A172 (cell line): ENCODE measurements around the gene CENPO. TPM values are rescaled to one million over a fixed set of nuclear protein-coding genes. Genes with fewer than 3 reads are reported as not detected.
A peak's percentile ranks its signal among the peaks of the same experiment; 100 is the strongest.

Source experiments
- DNase-seq: peaks from one replicate; pipeline ENCODE4 v3.0.0-alpha.2; 2015; ENCODE audit warnings: low spot score
- total RNA-seq: library from RNA; depleted of rRNA; stranded (reverse); fragments of >200 nt; shearing (Covaris generic); gene quantifications from 2 replicates; pipeline ENCODE4 v1.2.3, GENCODE V29; 2014

CENPO gene
- total RNA-seq, 1 experiment from 2014 or later, result 54.0 TPM

DNA sequence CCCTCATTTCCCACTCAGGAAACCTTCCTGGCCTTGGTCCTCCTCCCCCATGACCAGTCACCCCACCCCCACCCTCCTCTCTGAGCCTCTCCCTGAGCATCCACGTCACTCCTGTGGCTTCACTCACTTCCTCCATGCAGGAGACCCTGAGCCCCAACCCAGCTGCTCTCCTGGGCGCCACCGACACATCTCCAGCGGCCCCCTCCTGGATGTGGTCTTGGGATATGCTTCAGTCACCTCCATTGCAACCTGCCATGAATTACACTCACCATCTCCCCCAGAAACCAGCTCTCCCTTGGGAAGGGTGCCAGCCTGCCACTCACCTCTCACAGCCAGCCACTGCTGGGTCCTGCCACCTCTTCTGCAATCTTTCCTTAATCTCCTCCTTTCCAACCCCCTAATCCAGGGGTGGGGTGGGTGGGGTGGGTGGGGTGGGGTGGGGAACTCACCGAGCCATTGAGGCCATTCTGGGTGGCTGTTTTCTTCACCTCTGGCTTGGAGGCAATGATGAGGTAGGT lies 44.8 kb downstream of the CENPO start:
- no peak for DNase-seq

DNA sequence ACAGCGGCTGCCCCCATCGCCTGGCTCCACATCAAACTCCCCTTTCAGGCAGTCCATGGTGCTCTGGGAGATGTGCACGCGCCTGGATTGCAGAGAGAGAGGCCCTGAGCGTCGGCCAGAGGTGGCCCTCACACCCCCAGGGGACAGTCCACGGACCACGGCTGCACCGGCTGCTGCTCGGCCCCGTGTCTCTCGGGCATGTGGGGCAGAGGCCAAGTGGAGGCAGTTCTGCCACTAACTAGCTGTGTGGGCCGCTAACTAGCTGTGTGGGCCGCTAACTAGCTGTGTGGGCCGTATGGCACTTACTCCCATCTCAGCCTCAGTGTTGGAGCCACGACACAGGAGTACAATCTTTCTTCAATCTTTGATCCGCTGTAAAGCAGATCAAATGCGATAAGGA lies 45.3 kb downstream of the CENPO start:
- DNase-seq, result no peak

DNA sequence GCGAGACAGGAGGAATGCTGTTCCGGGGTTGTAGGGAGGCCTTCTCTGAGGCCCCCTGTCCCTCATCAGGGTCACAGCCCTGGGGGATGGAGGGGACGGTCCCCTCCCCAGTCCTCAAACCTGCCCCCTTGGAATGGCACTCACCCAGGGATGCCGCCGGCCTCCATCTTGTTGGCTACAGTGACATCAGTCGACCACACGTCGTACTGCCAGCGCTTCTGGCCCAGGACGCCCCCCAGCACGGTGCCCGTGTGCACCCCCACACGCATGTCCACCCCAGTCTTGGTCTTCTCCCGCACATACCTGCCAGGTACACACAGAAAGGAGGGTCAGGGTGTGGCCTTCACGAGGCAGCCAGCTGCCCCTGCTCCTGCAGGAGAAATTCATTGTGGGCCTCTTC lies 46.5 kb downstream of the CENPO start:
- no peak for DNase-seq

DNA sequence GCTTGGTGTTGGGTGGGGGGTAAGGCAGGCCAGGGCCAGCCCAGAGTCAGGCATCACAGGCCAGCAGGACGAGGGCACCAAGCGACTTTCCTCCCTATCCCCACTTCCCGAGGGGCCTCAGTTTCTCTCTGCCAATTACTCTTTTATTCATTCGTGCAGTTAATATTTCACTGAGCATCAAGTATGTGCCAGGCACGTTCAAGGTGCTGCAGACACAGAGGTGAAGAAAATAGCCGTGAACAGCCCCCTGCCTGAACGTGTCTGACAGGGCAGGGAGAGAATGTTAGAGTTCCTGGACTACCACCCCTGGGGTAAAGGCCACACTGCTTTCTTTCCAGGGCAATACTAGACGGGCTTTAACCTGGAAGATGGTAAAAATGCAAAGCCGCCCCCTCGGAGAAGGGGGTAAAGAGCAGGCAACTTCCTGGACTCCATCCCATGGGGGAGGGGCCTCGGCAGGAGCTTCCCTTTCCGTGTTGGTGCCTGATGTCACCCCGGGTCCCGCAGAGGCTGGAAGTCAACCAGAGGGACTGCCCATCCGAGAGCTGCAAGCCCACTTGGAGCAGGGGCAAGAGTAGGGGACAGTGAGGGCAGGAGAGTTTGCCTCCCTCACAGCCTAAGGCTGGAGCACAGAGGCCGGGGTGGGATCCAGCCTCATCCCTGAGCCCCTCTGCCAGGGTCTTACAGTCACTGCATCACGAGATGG lies 47.1 kb downstream of the CENPO start:
- DNase-seq, result no peak

DNA sequence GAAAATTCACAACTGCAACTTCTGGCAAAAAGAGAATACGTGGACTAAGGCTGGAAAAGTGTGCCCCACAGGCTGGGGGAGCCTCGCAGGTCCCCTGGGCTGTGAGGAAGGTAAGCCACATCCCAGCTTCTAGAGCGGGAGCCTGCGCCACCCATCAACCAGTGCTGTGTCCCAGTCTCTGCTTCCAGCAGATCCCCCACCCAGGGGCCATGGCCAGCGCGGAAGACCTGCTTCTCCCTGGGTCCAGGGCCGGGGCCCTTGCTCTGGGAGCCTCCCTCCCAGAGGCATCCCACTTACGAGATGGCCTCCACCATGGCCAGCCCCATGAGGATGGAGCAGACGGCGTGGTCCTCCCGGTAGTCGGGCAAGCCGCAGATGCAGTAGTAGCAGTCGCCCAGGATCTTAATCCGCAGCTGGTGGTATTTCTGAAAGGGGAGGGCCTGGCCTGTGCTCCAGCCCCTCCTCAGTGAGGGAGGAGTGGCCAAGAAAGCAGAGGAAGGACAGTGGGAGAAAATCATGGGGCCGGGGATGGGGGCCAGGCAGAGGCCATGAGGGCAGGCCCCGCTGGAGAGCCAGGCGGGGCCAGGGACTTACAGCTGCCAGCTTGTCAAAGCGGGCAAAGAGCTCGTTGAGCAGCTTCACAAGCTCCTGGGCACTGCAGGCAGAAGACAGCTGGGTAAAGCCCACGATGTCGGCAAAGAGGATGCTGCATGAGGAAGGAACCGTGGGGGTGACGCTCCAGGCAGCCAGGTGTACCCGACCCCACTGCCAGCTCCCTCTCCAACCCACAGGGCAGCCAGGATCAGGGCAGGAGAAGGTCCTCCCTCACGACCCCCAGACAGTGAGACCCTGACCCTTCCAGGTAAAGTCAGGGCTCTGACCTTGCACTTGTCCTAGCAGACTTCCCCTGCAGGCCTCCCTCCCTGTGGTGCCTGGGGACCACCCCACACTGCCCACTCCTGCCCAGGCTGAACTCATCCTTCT lies 48.0 kb downstream of the CENPO start:
- DNase-seq, result no peak

DNA sequence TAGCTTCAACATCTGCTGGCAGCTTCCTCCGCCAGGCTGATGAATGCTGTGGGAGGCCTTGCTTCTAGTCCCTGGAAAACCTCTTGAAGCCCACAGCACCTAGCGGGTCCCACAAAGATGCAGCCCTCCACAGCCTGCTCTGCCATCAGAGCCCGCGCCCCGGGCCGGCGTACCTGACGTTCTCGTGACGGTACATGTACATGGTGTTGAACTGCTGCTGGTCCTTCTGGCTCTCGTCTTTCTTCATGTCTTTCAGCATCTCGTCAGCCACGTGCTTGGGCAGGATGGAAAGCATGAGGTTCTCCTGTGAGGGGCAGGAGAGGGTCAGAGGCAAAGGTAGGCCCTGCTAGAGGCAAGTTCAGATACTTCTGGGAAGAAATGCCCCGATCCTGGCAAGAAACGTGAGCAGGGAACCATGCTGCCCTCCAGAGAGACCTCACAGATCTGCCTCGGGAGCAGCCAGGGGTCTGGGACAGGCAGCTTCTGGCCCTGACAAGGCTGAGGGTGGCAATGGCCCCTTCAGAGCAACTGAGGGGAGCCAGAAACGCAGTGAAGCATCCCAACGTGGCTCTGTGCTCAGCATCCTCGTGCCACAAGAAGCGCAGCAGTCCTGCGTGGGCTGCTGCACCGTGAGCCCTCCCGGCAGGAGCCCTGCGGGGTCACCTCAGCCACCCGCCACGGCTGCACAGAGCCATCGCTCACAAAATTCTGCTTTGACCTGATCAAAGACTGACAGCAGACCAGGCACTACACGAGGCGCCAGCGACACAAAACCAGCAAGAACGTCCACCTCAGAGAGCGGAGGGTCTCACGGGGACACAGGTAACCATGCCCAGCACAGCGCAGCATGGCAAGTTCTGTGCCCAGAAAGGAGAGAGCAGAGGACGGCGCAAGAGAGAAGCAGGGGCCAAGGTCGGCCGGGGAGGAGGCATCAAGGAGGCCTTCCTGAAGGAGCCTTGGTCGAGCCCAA lies 49.1 kb downstream of the CENPO start:
- no peak for DNase-seq

DNA sequence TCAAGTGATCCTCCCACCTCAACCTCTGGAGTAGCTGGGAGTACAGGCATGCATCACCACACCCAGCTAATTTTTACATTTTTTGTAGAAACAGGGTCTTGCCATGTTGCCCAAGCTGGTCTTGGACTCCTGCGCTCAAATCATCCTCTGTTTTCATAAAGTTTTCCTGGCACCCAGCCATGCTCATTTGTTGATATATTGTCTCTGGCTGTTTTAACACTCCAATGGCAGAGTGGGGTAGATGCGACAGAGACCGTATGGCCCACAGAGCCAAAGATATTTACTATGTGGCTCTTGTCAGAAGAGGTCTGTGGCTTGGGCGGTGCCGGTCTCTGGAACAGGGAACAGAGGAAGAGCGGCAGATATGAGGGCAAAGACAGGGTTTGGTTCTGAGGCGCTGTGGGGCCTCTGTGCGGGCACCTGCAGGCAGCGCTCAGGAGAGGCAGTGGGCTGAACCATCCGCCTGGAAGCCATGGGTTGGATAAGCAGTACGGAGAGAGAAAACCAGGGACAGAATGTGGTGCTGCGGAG lies 50.2 kb downstream of the CENPO start:
- DNase-seq, result no peak

DNA sequence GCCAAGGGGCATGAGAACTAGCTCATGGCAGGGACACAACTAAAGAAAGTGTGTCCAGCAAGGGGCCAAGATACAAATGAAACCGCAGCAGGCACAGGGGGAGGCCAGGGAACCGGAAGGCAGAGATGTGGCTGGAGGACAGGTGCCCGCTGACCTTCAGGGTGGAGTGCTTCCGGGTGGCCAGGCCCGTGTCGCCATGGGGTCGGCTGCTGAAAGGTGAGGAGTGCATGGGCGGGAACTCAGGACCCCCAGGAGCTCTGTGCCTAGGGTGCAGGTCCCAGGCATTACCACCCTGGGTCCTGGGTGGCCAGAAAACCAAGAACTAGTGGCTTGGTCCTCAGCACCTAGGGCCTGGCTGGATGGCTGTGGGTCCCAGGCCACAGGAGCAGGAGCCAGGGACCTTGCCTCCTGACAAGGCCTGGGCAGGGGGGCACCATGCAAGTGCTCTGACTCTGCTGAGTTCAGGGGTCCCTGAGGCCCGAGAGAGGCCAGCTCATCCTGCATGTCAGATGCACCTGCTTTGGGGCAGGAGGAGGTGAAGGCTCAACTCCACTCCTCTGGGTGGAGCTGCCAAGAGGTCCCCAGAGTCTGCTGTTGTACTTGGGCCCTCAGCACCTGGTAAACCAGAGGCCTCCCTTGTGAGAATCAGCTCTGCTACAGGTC lies 50.9 kb downstream of the CENPO start:
- DNase-seq, result no peak

DNA sequence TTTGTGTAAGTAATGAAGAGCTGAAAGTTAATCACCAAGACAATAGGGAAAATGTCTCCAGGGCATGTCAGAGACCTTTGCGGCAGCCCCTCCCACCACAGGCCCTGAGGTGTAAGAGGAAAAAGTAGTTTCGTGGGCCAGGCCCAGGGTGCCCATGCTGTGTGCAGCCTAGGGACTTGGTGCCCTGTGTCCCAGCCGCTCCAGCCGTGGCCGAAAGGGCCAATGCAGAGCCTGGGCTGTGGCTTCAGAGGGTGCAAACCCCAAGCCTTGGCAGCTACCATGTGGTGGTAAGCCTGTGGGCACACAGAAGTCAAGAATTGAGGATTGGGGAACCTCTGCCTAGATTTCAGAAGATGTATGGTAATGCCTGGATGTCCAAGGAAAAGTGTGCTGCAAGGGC lies 52.5 kb downstream of the CENPO start:
- DNase-seq, result no peak

DNA sequence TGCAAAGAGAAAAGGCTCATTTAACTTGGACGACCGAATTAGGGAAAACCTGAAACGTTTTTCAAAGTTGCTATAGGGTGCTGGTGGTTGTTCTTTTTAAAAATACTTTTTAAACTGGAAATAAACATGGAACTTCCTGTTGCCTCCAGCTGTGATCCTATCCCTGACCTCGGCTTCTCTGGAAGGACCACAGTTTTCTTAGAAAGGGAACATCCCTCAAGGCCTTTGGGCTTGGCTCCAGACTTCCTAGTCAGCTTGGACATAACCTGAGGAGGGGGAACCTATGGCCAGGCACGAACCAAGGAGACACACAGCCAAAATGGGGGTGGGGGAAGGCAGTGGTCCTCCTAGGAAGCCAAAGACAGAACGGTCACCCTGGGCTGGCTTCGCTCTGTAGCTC lies 57.7 kb downstream of the CENPO start:
- no peak for DNase-seq

DNA sequence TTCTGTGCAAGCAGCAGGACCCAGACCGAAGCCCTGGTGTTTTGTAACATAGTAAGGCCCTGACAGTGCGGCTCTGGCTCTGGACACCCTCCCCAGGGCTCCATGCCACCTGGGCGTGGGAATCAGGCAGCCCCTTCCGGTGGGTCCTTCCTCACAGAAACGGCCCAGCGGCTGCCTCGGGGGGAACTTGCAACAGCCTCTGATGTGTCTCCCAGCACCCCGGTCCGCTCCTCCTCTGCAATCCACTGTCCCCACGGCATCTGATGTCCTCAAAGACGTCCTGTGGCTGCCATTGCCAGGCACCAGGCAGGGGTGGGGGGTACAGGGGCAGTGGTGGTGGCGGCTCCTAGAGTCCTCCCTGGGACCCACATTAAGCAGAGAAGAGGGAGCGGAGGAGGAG lies 58.8 kb downstream of the CENPO start:
- DNase-seq, result no peak

DNA sequence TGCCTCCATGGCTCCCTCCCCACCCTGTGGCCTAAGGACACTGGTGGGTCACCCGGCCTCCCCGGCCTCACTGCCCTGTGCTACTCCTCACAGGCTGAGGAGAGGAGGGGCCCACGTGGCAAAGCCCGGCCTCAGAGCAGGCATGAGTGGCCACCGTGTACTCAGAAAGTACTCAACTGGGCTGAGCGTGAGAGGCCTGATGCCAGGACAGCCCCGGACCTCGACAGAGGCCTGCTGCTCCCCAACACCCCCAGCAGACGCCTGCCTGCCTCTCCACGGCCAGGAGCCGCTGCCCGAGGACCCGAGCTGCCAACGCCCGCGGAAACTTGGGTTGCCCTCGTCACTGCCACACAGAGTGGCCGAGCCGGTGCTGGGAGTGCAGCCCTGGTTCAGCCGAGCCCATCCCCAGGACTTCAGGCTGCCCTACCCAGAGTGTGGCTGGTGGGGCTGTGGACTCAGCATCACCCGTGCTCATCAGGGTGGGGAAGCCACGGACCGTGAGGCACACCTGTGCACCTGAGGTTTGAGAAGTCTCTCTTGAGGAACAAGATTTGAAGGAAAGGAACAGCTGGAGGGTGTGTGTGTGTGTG lies 59.3 kb downstream of the CENPO start:
- no peak for DNase-seq

DNA sequence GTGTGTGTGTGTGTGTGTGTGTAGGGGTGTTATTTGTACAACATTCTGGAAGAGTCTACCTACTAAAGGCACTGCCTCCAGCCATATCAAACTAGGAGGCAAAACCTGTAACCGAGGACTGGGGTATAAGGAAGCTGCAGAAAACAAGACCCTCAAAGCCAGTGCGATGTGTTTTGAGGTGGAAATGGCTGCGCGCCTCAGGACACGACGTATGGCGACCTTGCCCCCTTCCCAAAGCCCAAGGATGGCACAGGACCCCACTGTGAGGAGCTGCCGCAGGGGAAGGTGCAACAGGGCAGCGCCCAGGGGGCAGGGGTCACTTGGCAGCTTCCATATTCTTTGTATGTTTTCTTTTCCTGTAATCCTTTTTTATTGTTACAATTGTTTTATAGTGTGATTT lies 59.8 kb downstream of the CENPO start:
- DNase-seq, result no peak

DNA sequence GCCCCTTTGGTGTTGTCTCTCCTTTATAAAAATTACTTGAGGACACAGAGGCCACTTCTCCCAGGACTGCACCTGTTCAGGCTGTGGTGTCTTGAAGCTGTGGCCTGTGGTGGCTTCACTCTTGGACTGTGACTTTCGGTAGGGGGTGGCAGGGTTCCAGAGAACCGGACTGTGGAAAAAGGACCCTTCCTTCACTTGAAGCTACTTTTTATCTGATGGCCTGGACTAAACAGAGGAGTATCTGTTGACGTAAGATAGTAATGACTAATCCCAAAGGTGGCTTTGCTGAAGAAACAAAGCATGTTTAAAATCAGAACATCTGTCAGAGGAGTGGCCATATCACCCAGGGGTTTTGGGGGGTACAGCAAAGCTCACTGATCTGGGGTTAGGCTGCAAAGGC lies 60.8 kb downstream of the CENPO start:
- no peak for DNase-seq

DNA sequence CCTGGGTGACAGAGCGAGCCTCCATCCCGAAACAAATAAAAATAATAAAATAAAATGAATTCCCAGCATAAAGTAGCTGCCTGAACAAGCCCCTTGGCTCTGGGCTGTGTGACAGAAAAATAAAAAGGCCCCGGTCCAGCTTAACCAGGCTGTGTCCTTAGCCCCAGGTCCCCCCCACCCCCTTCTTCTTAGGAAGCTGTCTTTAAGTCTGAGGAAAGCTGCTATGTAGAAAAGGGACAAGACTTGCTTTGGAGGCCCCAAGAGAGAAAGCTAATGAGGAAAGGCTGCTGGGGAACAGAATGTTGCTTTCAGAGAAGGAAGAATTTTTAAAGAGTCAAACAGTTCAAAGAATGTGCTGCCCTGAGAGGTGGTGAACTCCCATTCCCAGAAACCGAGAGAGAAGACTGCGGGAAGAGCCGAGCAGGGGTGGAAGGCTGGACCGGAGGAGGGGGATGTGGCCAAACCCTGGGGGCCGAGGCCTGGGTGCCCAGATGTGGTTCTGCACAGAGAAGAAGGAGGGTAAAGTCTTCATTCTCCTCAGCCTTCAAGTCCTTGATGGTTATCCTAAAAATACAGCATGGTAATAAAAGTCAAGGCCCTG lies 61.9 kb downstream of the CENPO start:
- DNase-seq, result no peak

DNA sequence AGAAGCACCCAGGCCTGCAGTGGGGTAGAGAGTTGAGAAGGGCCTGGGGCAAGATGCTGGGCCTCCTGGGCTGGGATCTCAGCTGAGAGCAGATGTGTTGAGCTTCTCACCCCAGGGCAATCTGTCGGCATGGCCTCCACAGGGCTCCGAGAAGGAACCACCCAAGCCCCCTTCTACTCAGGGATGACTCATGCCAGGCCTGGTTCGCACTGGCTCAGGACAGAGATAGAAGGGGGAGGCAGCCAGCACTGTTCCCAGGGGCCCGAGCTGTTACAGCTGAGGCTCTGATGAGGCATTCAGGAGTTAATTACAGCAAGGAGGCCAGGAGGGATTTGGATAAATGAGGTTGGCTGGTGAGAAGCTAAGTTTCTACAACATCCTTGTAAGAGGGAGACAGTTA lies 62.5 kb downstream of the CENPO start:
- DNase-seq, result peak; percentile 9

DNA sequence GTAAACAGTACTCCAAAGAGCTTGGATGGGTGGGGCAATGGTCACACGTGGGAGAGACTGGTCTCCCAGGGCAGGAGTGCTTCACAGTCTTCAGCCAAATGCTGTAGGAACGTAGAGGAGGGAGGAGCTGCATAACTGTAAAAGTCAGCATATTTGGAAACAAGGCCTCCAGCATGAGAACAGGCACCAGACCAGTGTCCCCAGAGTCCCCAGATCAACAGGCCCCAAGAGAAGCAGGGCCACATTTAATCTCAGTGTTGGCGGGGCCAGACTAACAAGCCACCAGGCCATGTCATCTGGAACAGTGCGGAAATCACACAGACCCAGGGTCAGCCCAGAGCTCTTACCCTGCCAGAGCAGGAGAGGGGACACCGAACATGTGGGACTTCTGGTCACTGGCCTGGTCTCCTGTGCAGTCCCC lies 63.6 kb downstream of the CENPO start:
- DNase-seq, result no peak

DNA sequence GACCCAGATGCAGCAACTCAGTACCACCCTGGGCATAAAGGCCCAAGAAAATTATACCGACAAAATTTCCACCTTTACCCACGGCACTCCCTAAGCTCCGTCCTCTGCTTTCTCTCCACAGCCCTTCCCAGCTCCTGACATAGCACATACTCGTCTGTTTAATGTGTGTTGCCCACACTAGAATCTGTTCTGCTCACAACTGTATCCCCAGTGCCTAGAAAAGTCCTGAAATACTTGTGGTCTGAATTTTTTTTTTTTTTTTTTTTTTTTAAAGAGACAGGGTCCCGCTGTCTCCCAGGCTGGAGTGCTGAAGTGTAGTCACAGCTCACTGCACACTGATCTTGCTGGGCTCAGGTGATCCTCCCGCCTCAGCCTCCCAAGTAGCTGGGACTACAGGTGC lies 64.5 kb downstream of the CENPO start:
- DNase-seq, result no peak

DNA sequence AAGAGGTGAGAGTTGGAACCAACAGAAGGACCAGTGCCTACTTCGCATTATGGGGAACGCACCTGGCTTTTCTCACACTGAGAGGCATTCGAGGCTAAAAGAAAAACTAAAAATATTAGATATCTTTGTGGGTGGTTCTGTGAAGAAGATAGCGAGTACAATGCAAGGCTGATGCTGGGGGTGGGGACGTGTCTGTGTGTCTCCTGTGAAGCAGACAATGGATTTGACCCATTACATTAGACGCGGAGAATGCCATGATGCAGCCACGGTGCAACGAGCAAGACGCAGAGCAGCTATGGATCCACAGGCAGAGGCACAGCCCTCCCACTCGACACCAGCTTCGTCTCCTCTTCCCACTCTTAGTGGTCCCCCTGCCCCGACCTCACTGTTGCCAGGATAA lies 65.8 kb downstream of the CENPO start:
- DNase-seq, result no peak

DNA sequence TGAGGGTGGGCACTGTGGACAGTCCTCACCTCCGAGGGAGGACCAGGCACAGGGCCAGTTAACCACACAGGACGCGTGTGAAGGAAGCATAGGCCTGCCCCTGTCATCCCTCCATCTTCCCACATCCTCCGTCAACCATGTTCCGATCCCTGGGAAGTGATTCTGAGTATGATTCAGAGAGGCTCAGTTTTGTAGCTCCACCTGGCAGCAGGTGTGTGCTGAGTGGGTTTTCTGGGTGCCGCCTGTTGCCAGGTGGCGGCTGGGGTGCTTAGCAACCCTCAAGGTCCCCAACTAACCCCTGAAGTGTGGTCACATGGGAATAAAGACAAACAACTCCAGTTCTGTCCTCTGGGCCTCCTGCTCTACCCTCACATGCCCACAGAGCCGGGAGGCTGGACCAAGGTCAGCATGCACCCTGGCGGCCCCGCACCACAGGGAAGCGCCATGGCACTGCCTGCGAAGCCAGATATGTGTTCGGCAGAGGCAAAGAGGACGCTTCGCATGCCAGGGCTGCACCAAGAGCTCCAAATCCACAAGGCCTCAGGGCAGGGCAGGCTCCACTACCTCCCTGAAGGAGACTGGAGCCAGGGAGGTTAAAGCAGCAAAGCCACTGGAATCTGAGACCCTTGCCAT lies 66.9 kb downstream of the CENPO start:
- no peak for DNase-seq
